ENCODE measurements around the gene HDAC4. TPM values are rescaled to one million over a fixed set of nuclear protein-coding genes. Genes with fewer than 3 reads are reported as not detected.

HDAC4 gene
- polyA plus RNA-seq, 1 experiment: 8.9 TPM

GRCh38 chr2:239380831-239381708, 19.8 kb downstream of the HDAC4 start:
- TF ChIP-seq CTCF (IDR thresholded peaks at IDR 0.05; ENCODE audit: low read depth, low read length): no peak
- DNase-seq (ENCODE audit: low read depth, low spot score): no peak
- Histone ChIP-seq H3K9me3 (ENCODE audit: control insufficient read depth, insufficient read depth, low read length) (peaks cover 12% of the 10 kb centered on the region; the same call in 1 of the 2 replicates), H3K4me3 (ENCODE audit: low read depth, low read length) (no peak overlapping the region), H3K27me3 (ENCODE audit: control insufficient read depth, insufficient read depth, low read length) (no peaks in the 10 kb centered on the region), H3K27ac (ENCODE audit: low read depth, low read length) (no peak overlapping the region)
- POLR2A ChIA-PET: no interaction called here
- CTCF ChIA-PET: no interaction called here

GRCh38 chr2:239379641-239380170, 21.1 kb downstream of the HDAC4 start:
- TF ChIP-seq CTCF (IDR thresholded peaks at IDR 0.05; ENCODE audit: low read depth, low read length): no peak
- DNase-seq (ENCODE audit: low read depth, low spot score): no peak
- CTCF ChIA-PET: no interaction called here
- Histone ChIP-seq H3K27me3 (ENCODE audit: control insufficient read depth, insufficient read depth, low read length) (no peaks in the 10 kb centered on the region), H3K9me3 (ENCODE audit: control insufficient read depth, insufficient read depth, low read length) (peaks cover 6% of the 10 kb centered on the region; the same call in 1 of the 2 replicates), H3K27ac (ENCODE audit: low read depth, low read length) (no peak overlapping the region), H3K4me3 (ENCODE audit: low read depth, low read length) (no peak overlapping the region)
- POLR2A ChIA-PET: no interaction called here

- TF ChIP-seq CTCF (IDR thresholded peaks at IDR 0.05; ENCODE audit: low read depth, low read length): no peak
- no peak for DNase-seq (ENCODE audit: low read depth, low spot score)
- Histone ChIP-seq H3K9me3 (ENCODE audit: control insufficient read depth, insufficient read depth, low read length) (peaks cover 6% of the 10 kb centered on the region; the same call in 1 of the 2 replicates), H3K4me3 (ENCODE audit: low read depth, low read length) (no peak overlapping the region), H3K27ac (ENCODE audit: low read depth, low read length) (no peak overlapping the region), H3K27me3 (ENCODE audit: control insufficient read depth, insufficient read depth, low read length) (no peaks in the 10 kb centered on the region)
- ChIA-PET CTCF (no interaction called here), POLR2A (no interaction called here)
Measured at GRCh38 chr2:239378918-239379640, 21.7 kb downstream of the HDAC4 start.

GRCh38 chr2:239378021-239378917, 22.6 kb downstream of the HDAC4 start:
- POLR2A ChIA-PET: no interaction called here
- CTCF ChIA-PET: no interaction called here
- Histone ChIP-seq H3K9me3 (ENCODE audit: control insufficient read depth, insufficient read depth, low read length) (no peaks in the 10 kb centered on the region; the same call in 1 of the 2 replicates), H3K27me3 (ENCODE audit: control insufficient read depth, insufficient read depth, low read length) (no peaks in the 10 kb centered on the region), H3K4me3 (ENCODE audit: low read depth, low read length) (no peak overlapping the region), H3K27ac (ENCODE audit: low read depth, low read length) (no peak overlapping the region)
- no peak for DNase-seq (ENCODE audit: low read depth, low spot score)
- no peak for TF ChIP-seq CTCF (IDR thresholded peaks at IDR 0.05; ENCODE audit: low read depth, low read length)

All from AG04450 (cell line).